Endothelial cell of umbilical vein (primary cell): ENCODE data around the gene FREM1. TPM values are rescaled to one million over a fixed set of nuclear protein-coding genes. Genes with fewer than 3 reads are reported as not detected.

Experiments used
- BruUV-seq: library from RNA; stranded (reverse); fragments of 400-500 nt; replicated peaks from 2 replicates; lab custom pipeline; 2021; lab: Mats Ljungman, UMichigan
- CTCF ChIA-PET: fragments of 300-600, 350-600 bp; sonication (Branson Sonifier 250); formaldehyde crosslinking; loops from one replicate; lab custom pipeline; 2021; ENCODE audit warnings: antibody characterized with exemption, inconsistent platforms; lab: Charles Lee
- POLR2A ChIA-PET: fragments of 300-600, 350-600 bp; sonication (Branson Sonifier 250); formaldehyde crosslinking; loops from one replicate; lab custom pipeline; 2021; ENCODE audit warnings: antibody characterized with exemption, inconsistent platforms; lab: Charles Lee
- DNase-seq: peaks from one replicate; pipeline ENCODE4 v3.0.0-alpha.2; 2011; ENCODE audit warnings: low read depth, low spot score
- FAIRE-seq: peaks from 2 replicates; lab custom pipeline; 2011; peaks lifted over from hg19 to GRCh38; lab: Jason Lieb, UNC
- H2AFZ ChIP-seq: 2 replicates; pipeline ENCODE4 v1.6.0; 2012; ENCODE audit warnings: low read depth, low read length, control low read depth, inconsistent platforms
- H3K27ac ChIP-seq: 2 replicates; pipeline ENCODE4 v1.5.1; 2011; ENCODE audit warnings: low read depth, mild to moderate bottlenecking, control low read depth, low read length, moderate library complexity; ENCODE audit not compliant: insufficient read depth
- H3K27me3 ChIP-seq, 2 experiments: 2 replicates each; pipeline versions ENCODE4 v1.6.0 to v1.6.1; 2011; ENCODE audit warnings: low read length in 2 of 2, mixed read lengths in 1 of 2; ENCODE audit not compliant: control insufficient read depth in 2 of 2, insufficient read depth in 2 of 2
- H3K36me3 ChIP-seq, 2 experiments: 2 replicates in 1 of 2; 3 replicates in 1 of 2; pipeline ENCODE4 v1.5.1; 2011; ENCODE audit warnings: low read length in 2 of 2, mild to moderate bottlenecking in 1 of 2, moderate library complexity in 1 of 2; ENCODE audit not compliant: control insufficient read depth in 2 of 2, insufficient read depth in 2 of 2; ENCODE audit errors: extremely low read depth in 1 of 2
- H3K4me1 ChIP-seq: 3 replicates; pipeline ENCODE4 v1.5.1; 2011; ENCODE audit warnings: mild to moderate bottlenecking, low read length; ENCODE audit not compliant: control insufficient read depth, insufficient read depth; ENCODE audit errors: extremely low read depth
- H3K4me2 ChIP-seq: 2 replicates; pipeline ENCODE4 v1.6.1; 2011; ENCODE audit warnings: low read length, control low read depth, mixed read lengths; ENCODE audit not compliant: insufficient read depth
- H3K4me3 ChIP-seq, 3 experiments: fragments of 200-600 bp in 1 of 3; sonication (generic), shearing (Covaris generic) in 1 of 3; replicated peaks in 1 of 3; 2 replicates each; pipeline ENCODE4 v1.5.1; 2011 to 2016; ENCODE audit warnings: control low read depth in 3 of 3, low read length in 3 of 3, mild to moderate bottlenecking in 2 of 3, inconsistent platforms in 1 of 3, low read depth in 1 of 3, moderate library complexity in 1 of 3; ENCODE audit not compliant: insufficient read depth in 1 of 3
- H3K79me2 ChIP-seq: 2 replicates; pipeline ENCODE4 v1.6.0; 2012; ENCODE audit warnings: low read length, inconsistent platforms; ENCODE audit not compliant: control insufficient read depth, insufficient read depth
- H3K9ac ChIP-seq: replicated peaks from 2 replicates; pipeline ENCODE3; 2011; ENCODE audit warnings: low read length, control low read depth; ENCODE audit not compliant: insufficient read depth; ENCODE audit errors: extremely low read depth
- H3K9me1 ChIP-seq: replicated peaks from 3 replicates; pipeline ENCODE4 v1.6.0; 2011; ENCODE audit warnings: mild to moderate bottlenecking, low read length; ENCODE audit not compliant: control insufficient read depth, insufficient read depth; ENCODE audit errors: extremely low read depth
- H3K9me3 ChIP-seq: replicated peaks from 2 replicates; pipeline ENCODE4 v1.5.1; 2012; ENCODE audit warnings: low read length, inconsistent platforms; ENCODE audit not compliant: control insufficient read depth, insufficient read depth
- H4K20me1 ChIP-seq: replicated peaks from 2 replicates; pipeline ENCODE3; 2011; ENCODE audit warnings: mild to moderate bottlenecking, low read length; ENCODE audit not compliant: control insufficient read depth, insufficient read depth; ENCODE audit errors: extremely low read depth
- EZH2 ChIP-seq: IDR thresholded peaks from 2 replicates; pipeline ENCODE4 v1.6.1; 2012; ENCODE audit warnings: borderline replicate concordance, low read depth, mild to moderate bottlenecking, moderate library complexity, low read length, inconsistent platforms; ENCODE audit not compliant: severe bottlenecking
- FOS ChIP-seq: IDR thresholded peaks from 2 replicates; pipeline ENCODE4 v1.6.1; 2011; ENCODE audit warnings: mild to moderate bottlenecking, low read length, moderate library complexity, borderline replicate concordance; ENCODE audit not compliant: insufficient read depth
- GATA2 ChIP-seq: IDR thresholded peaks from 2 replicates; pipeline ENCODE4 v1.7.0; 2011; ENCODE audit warnings: low read depth, mild to moderate bottlenecking, moderate library complexity, mixed read lengths, low read length; ENCODE audit not compliant: insufficient read length, insufficient read depth
- JUN ChIP-seq: IDR thresholded peaks from 2 replicates; pipeline ENCODE4 v1.6.1; 2011; ENCODE audit warnings: borderline replicate concordance, low read depth; ENCODE audit not compliant: insufficient read length, insufficient read depth
- MYC ChIP-seq: IDR thresholded peaks from one replicate; pipeline ENCODE4 v1.6.1; 2011; ENCODE audit warnings: mild to moderate bottlenecking, low read depth, low read length
- POLR2A ChIP-seq: IDR thresholded peaks from 2 replicates; pipeline ENCODE4 v1.6.1; 2012; ENCODE audit warnings: low read depth, mild to moderate bottlenecking, control low read depth, low read length
- POLR2AphosphoS5 ChIP-seq: IDR thresholded peaks from 2 replicates; pipeline ENCODE4 v1.6.1; 2012; ENCODE audit warnings: low read depth, mild to moderate bottlenecking, control low read depth, low read length, moderate library complexity; ENCODE audit not compliant: insufficient read depth
- dilution Hi-C: fragments of 300-500 bp; cut with MboI; formaldehyde crosslinking; loops from one replicate; pipeline ENCODE4 v1.15.0; 2019; ENCODE audit warnings: low sequenced_read_pairs; ENCODE audit not compliant: extremely low pct_ligation_motif_present
- intact Hi-C: fragments of 100-400 bp; cut with micrococcal nuclease; formaldehyde crosslinking; loops from one replicate; pipeline ENCODE4 v1.10.0; 2022
- polyA plus RNA-seq, 4 experiments: library from polyadenylated mRNA; depleted of rRNA in 3 of 4; stranded (reverse) in 3 of 4; unstranded in 1 of 4; fragments of >200 nt; gene quantifications; 2 replicates each; pipeline versions ENCODE4 v1.2.1 to v1.2.3, GENCODE V29; 2011 to 2012; ENCODE audit warnings: missing spikeins in 1 of 4
- total RNA-seq: library from RNA; stranded (reverse); gene quantifications from 2 replicates; pipeline ENCODE4 v1.2.3, GENCODE V29; 2021
- TF ChIP-seq, protein P1 (sequence below), 2 donors: IDR thresholded peaks; 1 replicate in 1 of 2; 2 replicates in 1 of 2; pipeline ENCODE4 v1.5.1; 2011; ENCODE audit warnings: low read length in 2 of 2, mild to moderate bottlenecking in 2 of 2, moderate library complexity in 2 of 2, control low read depth in 1 of 2, inconsistent platforms in 1 of 2, low read depth in 1 of 2; ENCODE audit not compliant: insufficient read depth in 1 of 2; ENCODE audit errors: extremely low read depth in 1 of 2
- TF ChIP-seq, protein P2 (sequence below): IDR thresholded peaks from 2 replicates; pipeline ENCODE4 v1.6.1; 2011; ENCODE audit not compliant: insufficient read depth, insufficient read length

The FREM1 gene
- total and polyA plus RNA-seq, 2 donors (not counting 3 experiments of a cell fraction or from before 2014, with no cell fraction given), result 0.10 to 0.29 TPM

DNA sequence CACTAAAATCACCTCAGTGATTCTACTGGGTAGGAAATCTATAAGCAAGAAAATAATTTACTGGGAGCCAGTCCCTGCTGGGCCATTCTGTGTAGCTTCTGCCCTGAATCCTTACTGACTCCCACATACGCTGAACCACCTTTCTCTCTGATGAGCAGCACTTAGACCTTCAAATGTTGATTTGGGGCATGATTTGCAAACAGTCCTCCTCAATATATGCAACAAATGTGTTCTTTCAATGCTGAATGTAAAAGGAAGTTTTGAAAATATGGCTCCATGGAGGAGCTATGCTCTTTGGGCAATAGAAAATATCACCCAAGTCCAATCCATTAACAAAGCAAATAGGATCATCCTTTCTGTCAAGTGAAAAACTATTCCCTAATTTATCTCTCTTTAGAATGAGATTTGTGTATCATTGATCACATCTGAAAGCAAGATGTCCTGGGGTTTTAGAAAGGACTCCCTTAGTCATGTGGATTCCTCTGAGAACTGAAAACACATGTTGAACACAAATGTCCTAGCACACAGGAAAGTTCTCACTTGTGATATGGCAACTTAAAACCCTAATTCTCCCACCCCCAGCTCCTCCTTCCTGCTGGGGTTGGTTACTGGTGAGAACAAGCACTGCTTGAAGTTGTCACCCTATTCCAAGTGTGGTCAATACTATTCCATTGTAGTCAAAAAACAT, 178.8 kb downstream of the FREM1 start:
- FAIRE-seq (no peak), DNase-seq (no peak)
- Histone ChIP-seq H3K9me1 (no peaks in the 10 kb centered on the region), H3K4me3 (no peak overlapping the region), H3K9me3 (no peaks in the 10 kb centered on the region), H2AFZ (no peak overlapping the region), H3K36me3 (no peaks in the 10 kb centered on the region), H3K9ac (no peak overlapping the region), H3K27ac (no peak overlapping the region), H3K27me3 (no peaks in the 10 kb centered on the region), H3K4me1 (no peaks in the 10 kb centered on the region), H4K20me1 (no peaks in the 10 kb centered on the region), H3K79me2 (no peaks in the 10 kb centered on the region), H3K4me2 (no peak overlapping the region)
- TF ChIP-seq POLR2AphosphoS5, result no peak
- TF ChIP-seq, protein P1, sequence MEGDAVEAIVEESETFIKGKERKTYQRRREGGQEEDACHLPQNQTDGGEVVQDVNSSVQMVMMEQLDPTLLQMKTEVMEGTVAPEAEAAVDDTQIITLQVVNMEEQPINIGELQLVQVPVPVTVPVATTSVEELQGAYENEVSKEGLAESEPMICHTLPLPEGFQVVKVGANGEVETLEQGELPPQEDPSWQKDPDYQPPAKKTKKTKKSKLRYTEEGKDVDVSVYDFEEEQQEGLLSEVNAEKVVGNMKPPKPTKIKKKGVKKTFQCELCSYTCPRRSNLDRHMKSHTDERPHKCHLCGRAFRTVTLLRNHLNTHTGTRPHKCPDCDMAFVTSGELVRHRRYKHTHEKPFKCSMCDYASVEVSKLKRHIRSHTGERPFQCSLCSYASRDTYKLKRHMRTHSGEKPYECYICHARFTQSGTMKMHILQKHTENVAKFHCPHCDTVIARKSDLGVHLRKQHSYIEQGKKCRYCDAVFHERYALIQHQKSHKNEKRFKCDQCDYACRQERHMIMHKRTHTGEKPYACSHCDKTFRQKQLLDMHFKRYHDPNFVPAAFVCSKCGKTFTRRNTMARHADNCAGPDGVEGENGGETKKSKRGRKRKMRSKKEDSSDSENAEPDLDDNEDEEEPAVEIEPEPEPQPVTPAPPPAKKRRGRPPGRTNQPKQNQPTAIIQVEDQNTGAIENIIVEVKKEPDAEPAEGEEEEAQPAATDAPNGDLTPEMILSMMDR (IDR thresholded peaks at IDR 0.05; ENCODE audit: extremely low read depth in 1 of 2, insufficient read depth in 1 of 2, low read depth in 1 of 2, low read length in 2 of 2), result no peak
- no peak for TF ChIP-seq MYC
- TF ChIP-seq, protein P2, sequence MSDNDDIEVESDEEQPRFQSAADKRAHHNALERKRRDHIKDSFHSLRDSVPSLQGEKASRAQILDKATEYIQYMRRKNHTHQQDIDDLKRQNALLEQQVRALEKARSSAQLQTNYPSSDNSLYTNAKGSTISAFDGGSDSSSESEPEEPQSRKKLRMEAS, result no peak
- no peak for TF ChIP-seq FOS
- no peak for TF ChIP-seq POLR2A
- no peak for TF ChIP-seq JUN
- TF ChIP-seq EZH2, result no peak
- TF ChIP-seq GATA2, result no peak
- CTCF ChIA-PET, result interaction anchor here (1.5 kb wide), 1 partner anchor 37 kb away, joined by 4 read pairs; no protein-coding TSS in a partner anchor
- POLR2A ChIA-PET, result no interaction called here
- dilution Hi-C loops (no loop called here), intact Hi-C loops (no loop called here)
- BruUV-seq, result no TSS peak
